Ovary (tissue), 9 donors: Measurements from ENCODE around the gene TSPAN4. TPM values are rescaled to one million over a fixed set of nuclear protein-coding genes. Genes with fewer than 3 reads are reported as not detected.

Experiments used
- DNase-seq, 5 donors: peaks; one replicate each; pipeline ENCODE4 v3.0.0-alpha.2; 2019 to 2020
- H3K27ac ChIP-seq, 2 donors: fragments of 200-600 bp; one replicate each; pipeline versions ENCODE4 v1.5.1 to v1.8.0; 2019 to 2022
- H3K27me3 ChIP-seq: fragments of 200-600 bp; one replicate; pipeline ENCODE4 v1.8.0; 2022
- H3K36me3 ChIP-seq: fragments of 200-600 bp; sonication (generic); one replicate; pipeline ENCODE4 v1.5.1; 2019
- H3K4me1 ChIP-seq: one replicate; pipeline ENCODE4 v1.8.1; 2013; ENCODE audit warnings: mild to moderate bottlenecking, moderate library complexity; ENCODE audit not compliant: insufficient read depth
- H3K4me3 ChIP-seq: fragments of 200-600 bp; sonication (generic); one replicate; pipeline ENCODE4 v1.5.1; 2017
- H3K9me3 ChIP-seq, 2 donors: fragments of 200-600 bp in 1 of 2; sonication (generic) in 1 of 2; one replicate each; pipeline versions ENCODE4 v1.5.1 to v1.8.1; 2013 to 2019; ENCODE audit warnings: mild to moderate bottlenecking in 1 of 2, moderate library complexity in 1 of 2
- CTCF ChIP-seq, 3 donors: fragments of 450-650 bp in 2 of 3; fragments of 200-600 bp in 1 of 3; IDR thresholded peaks; one replicate each; pipeline versions ENCODE4 v1.5.1 to v1.8.0; 2016 to 2022; ENCODE audit warnings: antibody characterized with exemption in 3 of 3, mild to moderate bottlenecking in 1 of 3
- EP300 ChIP-seq: sonication (generic); formaldehyde crosslinking; IDR thresholded peaks from one replicate; pipeline ENCODE4 v1.6.1; 2017; ENCODE audit warnings: antibody characterized with exemption
- POLR2A ChIP-seq: fragments of 450-650 bp; IDR thresholded peaks from one replicate; pipeline ENCODE4 v1.6.1; 2017; ENCODE audit warnings: antibody characterized with exemption, mild to moderate bottlenecking, moderate library complexity
- WGBS, 3 donors: extraction: QIAGEN DNeasy Blood & Tissue Kit in 1 of 3; methylation state at CpG; one replicate each; pipeline versions ENCODE4 v1.1.5 to v1.1.7; 2013 to 2017; 5-methylcytosine and 5-hydroxymethylcytosine counted together
- intact Hi-C, 4 donors: fragments of 100-400 bp; cut with DNase I; formaldehyde crosslinking; loops; one replicate each; pipeline versions ENCODE4 v1.11.0 to v1.15.1; 2022 to 2023
- polyA plus RNA-seq, 2 donors: library from polyadenylated mRNA; stranded (reverse); fragments of 200-250 nt in 1 of 2; fragments of 350-450 nt in 1 of 2; fragmentation: Illumina TruSeq in 1 of 2; extraction: RNeasy Lipid Tissue Mini Kit (QIAGEN cat#74804) in 1 of 2; gene quantifications; one replicate each; pipeline ENCODE4 v1.2.3, GENCODE V29; 2013 to 2014
- total RNA-seq, 7 donors: library from RNA; depleted of rRNA in 2 of 7; stranded (reverse); fragments of >200 nt in 2 of 7; fragmentation: NEBNext Ultra II Directional in 3 of 7; extraction: Animal tissue kit (Norgen Biotek cat#: 25700) in 3 of 7; gene quantifications; one replicate each; pipeline versions ENCODE4 v1.1.0 to v1.2.4, GENCODE V29; 2016 to 2023
- donor health status: DM: no; HTN: no; CAD: no; lungs with moderate emphysema.
- donor health status: DM: no; HTN: no; CAD: no.
- donor health status: Bipolar disorder and iron deficiency.
- donor health status: DM: yes; HTN: yes; CAD: no.
- donor health status: DM: no; HTN: no; CAD: no.
- donor health status: DM: yes; HTN: yes; CAD: no.

The TSPAN4 gene
- total and polyA plus RNA-seq, 9 donors: 6.4 to 124 (median 89.7) TPM

DNA sequence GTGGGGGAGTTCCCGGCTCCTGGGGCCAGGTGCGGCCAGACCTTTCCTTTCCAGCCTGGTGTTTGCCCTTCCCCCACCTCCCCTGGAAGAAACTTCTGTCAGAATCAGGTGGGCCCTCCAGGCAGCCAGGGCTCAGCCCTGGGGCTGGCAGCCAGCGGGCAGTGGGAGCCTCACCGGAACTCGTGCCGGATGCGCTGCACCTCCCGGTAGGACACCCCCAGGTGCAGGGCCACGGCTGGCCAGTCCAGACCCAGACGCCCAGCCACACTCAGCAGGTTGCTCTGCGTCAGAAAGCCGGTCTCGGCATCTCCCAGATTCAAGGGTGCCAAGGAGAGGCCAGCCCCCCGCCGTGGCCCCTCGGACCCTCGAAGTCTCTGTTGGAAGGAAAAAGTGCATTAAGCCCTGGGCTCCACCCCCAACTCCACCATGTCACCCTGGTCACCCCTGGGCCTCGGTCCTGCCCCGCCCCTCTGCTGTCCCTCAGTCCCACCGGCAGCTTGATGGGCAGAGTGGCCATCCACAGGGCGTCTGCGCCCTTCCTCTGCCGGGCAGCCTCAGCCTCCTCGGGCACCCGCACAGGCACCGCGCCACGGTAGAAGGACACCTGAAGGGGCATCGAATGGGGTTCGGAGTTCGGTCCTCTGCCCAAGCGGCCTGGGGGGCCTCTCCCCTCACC is 42.9 kb upstream of the TSPAN4 start:
- Histone ChIP-seq H3K27ac (no peak overlapping the region), H3K9me3 (no peaks in the 10 kb centered on the region), H3K4me3 (no peak overlapping the region), H3K27me3 (no peaks in the 10 kb centered on the region), H3K4me1 (peaks cover 20% of the 10 kb centered on the region), H3K36me3 (no peaks in the 10 kb centered on the region)
- 88 to 91% (median 90%) methylated on average over 31 to 32 of the region's 32 CpGs for WGBS, 3 donors
- intact Hi-C loops: no loop called here
- TF ChIP-seq POLR2A (no peak), CTCF (IDR thresholded peaks at IDR 0.05) (no peak), EP300 (no peak)
- no peak for DNase-seq

DNA sequence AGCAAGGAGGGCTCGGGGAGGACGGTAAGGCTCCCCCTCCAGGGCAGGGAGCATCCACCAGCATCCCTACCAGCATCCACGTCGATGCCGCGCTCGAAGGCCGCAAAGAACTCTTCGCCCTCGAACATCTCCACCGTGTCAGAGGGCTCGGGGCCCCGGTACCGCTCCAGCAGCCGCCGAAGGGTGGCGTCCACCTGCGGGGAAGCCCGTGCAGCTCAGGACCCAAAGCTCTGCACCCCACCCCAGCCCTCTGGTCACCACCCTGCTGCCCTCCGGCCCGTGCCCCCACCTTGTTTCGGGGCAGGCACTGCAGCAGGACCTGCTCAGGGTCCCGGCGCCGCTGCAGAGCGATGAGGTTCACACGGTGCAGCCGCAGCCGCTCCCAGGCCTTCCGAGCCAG is 42.2 kb upstream of the TSPAN4 start:
- intact Hi-C loops: no loop called here

DNA sequence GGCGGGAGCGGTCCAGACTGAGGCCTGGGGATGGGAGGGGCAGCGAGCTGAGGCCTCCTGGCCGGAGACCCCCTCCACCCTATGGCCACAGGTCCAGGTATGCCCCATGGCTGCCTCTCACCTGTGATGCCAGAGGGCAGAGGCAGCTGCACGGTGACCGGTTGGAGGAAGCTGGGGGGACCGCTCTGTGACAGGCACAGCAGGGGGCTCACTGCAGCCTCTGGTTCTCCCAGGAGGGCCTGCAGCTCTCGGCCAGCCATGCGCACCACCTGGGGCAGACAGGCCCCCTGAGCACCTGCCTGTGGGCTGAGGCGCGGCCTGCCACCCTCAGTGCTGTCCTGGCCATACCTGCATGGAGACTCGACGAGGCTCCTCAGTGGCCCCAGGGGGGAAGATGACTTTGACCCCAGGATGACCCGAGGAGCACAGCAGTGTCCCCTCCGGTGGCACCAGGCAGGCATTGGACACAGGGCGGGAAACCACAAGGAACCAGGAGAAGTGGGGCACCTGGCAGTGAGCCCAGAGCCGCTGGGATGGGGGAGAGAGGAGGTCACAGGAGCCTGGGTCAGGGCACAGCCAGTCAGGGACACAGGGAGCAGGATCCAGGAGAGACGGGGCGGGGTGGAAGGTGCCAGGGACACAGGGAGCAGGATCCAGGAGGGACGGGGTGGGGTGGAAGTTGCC is 41.4 kb upstream of the TSPAN4 start:
- no peak for TF ChIP-seq POLR2A
- TF ChIP-seq EP300: no peak
- intact Hi-C loops: no loop called here
- H3K4me1 ChIP-seq: peaks cover 13% of the 10 kb centered on the region

More for the DNA sequence above, 42.2 kb upstream of the TSPAN4 start:
- DNase-seq: no peak
- no peak for TF ChIP-seq CTCF (IDR thresholded peaks at IDR 0.05)
- no peak for TF ChIP-seq POLR2A
- TF ChIP-seq EP300: no peak
- WGBS, 3 donors: 90 to 91% (median 90%) methylated on average over 30 of the region's 30 CpGs
- Histone ChIP-seq H3K36me3 (no peaks in the 10 kb centered on the region), H3K4me3 (no peak overlapping the region), H3K27me3 (no peaks in the 10 kb centered on the region), H3K27ac (no peak overlapping the region), H3K9me3 (no peaks in the 10 kb centered on the region), H3K4me1 (peaks cover 14% of the 10 kb centered on the region)

GRCh38 chr11:802018-802617 is 40.5 kb upstream of the TSPAN4 start:
- Histone ChIP-seq H3K27me3 (no peaks in the 10 kb centered on the region), H3K9me3 (no peaks in the 10 kb centered on the region), H3K4me3 (no peak overlapping the region), H3K4me1 (peaks cover 8% of the 10 kb centered on the region), H3K27ac (no peak overlapping the region), H3K36me3 (no peaks in the 10 kb centered on the region)
- WGBS, 3 donors: 94 to 97% (median 95%) methylated on average over 21 of the region's 21 CpGs
- TF ChIP-seq CTCF (IDR thresholded peaks at IDR 0.05) (no peak), POLR2A (no peak), EP300 (no peak)
- intact Hi-C loops: no loop called here
- no peak for DNase-seq

More for the DNA sequence above, 41.4 kb upstream of the TSPAN4 start:
- Histone ChIP-seq H3K9me3 (no peaks in the 10 kb centered on the region), H3K4me3 (no peak overlapping the region), H3K36me3 (no peaks in the 10 kb centered on the region), H3K27me3 (no peaks in the 10 kb centered on the region), H3K27ac (no peak overlapping the region)
- 88 to 90% (median 90%) methylated on average over 19 to 20 of the region's 20 CpGs for WGBS, 3 donors
- DNase-seq: no peak
